Sigmoid colon (tissue), 7 donors: ENCODE results near the gene EMILIN1. TPM values are rescaled to one million over a fixed set of nuclear protein-coding genes. Genes with fewer than 3 reads are reported as not detected.

Experiments used
- DNase-seq: peaks from one replicate; pipeline ENCODE4 v3.0.0-alpha.2; 2019
- H3K27ac ChIP-seq, 4 donors: fragments of 200-600 bp; sonication (generic); one replicate each; pipeline ENCODE4 v1.5.1; 2016 to 2019; ENCODE audit warnings: mild to moderate bottlenecking in 1 of 4
- H3K27me3 ChIP-seq, 3 donors: fragments of 200-600 bp; sonication (generic); one replicate each; pipeline ENCODE4 v1.5.1; 2019; ENCODE audit warnings: mild to moderate bottlenecking in 1 of 3
- H3K36me3 ChIP-seq, 4 donors: fragments of 200-600 bp; sonication (generic); one replicate each; pipeline ENCODE4 v1.5.1; 2016 to 2019
- H3K4me1 ChIP-seq, 4 donors: fragments of 200-600 bp; sonication (generic); one replicate each; pipeline ENCODE4 v1.5.1; 2017 to 2019
- H3K4me3 ChIP-seq, 4 donors: fragments of 200-600 bp; sonication (generic); one replicate each; pipeline ENCODE4 v1.5.1; 2017 to 2019; ENCODE audit warnings: mild to moderate bottlenecking in 2 of 4, moderate library complexity in 1 of 4
- H3K9me3 ChIP-seq, 4 donors: fragments of 200-600 bp in 3 of 4; sonication (generic) in 3 of 4; one replicate each; pipeline versions ENCODE4 v1.5.1 to v1.6.1; 2013 to 2019
- EP300 ChIP-seq, 4 donors: sonication (generic); formaldehyde crosslinking; IDR thresholded peaks; one replicate each; pipeline ENCODE4 v1.6.1; 2017; ENCODE audit warnings: antibody characterized with exemption in 4 of 4
- POLR2A ChIP-seq, 2 donors: fragments of 450-650 bp; IDR thresholded peaks; one replicate each; pipeline ENCODE4 v1.6.1; 2016; ENCODE audit warnings: antibody characterized with exemption in 2 of 2, mild to moderate bottlenecking in 2 of 2, moderate library complexity in 2 of 2
- POLR2AphosphoS5 ChIP-seq, 4 donors: sonication (generic); formaldehyde crosslinking; IDR thresholded peaks; one replicate each; pipeline ENCODE4 v1.6.1; 2017; ENCODE audit warnings: antibody characterized with exemption in 4 of 4
- WGBS, 2 donors: extraction: QIAGEN DNeasy Blood & Tissue Kit; methylation state at CpG; one replicate each; pipeline ENCODE4 v1.1.7; 2013; 5-methylcytosine and 5-hydroxymethylcytosine counted together
- intact Hi-C: fragments of 100-400 bp; cut with DNase I; formaldehyde crosslinking; loops from one replicate; pipeline ENCODE4 v1.15.1; 2023
- polyA plus RNA-seq, 3 donors: library from polyadenylated mRNA; stranded (reverse); fragments of 200-250 nt; gene quantifications; one replicate each; pipeline ENCODE4 v1.2.3, GENCODE V29; 2013
- total RNA-seq, 4 donors: library from RNA; depleted of rRNA; stranded (reverse); fragments of >200 nt; gene quantifications; one replicate each; pipeline ENCODE4 v1.1.0, GENCODE V29; 2016
- TF ChIP-seq, protein P1 (sequence below), 4 experiments: fragments of 450-650 bp in 3 of 4; fragments of 200-600 bp in 1 of 4; IDR thresholded peaks; one replicate each; pipeline ENCODE4 v1.5.1; 2016 to 2019; ENCODE audit warnings: antibody characterized with exemption in 4 of 4, mild to moderate bottlenecking in 3 of 4, moderate library complexity in 2 of 4
- donor health status: healthy with polysubstance abuse.
- donor health status: Bipolar disorder and iron deficiency.
- donor health status: healthy.

EMILIN1 gene
- total and polyA plus RNA-seq, 7 donors, result 4.8 to 350 (median 156) TPM

DNA sequence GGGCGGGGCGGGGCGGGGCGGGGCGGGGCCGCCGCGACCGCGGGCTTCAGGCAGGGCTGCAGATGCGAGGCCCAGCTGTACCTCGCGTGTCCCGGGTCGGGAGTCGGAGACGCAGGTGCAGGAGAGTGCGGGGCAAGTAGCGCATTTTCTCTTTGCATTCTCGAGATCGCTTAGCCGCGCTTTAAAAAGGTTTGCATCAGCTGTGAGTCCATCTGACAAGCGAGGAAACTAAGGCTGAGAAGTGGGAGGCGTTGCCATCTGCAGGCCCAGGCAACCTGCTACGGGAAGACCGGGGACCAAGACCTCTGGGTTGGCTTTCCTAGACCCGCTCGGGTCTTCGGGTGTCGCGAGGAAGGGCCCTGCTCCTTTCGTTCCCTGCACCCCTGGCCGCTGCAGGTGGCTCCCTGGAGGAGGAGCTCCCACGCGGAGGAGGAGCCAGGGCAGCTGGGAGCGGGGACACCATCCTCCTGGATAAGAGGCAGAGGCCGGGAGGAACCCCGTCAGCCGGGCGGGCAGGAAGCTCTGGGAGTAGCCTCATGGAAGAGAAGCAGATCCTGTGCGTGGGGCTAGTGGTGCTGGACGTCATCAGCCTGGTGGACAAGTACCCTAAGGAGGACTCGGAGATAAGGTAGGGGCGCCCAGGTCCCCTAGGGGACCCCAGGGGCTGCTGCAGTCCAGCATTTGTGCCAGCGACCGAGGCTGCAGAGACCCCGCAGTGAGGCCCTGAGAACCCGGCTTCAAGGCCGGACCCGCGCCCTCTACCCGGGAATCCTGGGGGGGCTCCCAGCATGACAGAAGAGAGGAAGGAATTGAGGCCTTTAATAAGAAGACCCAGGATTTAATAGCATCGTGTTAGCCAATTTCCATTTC lies 8.5 kb downstream of the EMILIN1 start, which contains the start of gene KHK:
Gene KHK (plus strand): TSS at position 49 of the 870 bp plus-strand sequence. CDS start 488 bp downstream, at position 537.
- H3K27me3 ChIP-seq, result no peaks in the 10 kb centered on the region
- no peaks in the 10 kb centered on the region for H3K9me3 ChIP-seq
- H3K4me3 ChIP-seq, result peak within 1 kb of the TSS; percentile 46 to 63 (median 55)
- 8 to 14% methylated on average over 54 of the region's 54 CpGs for WGBS, 2 donors
- H3K4me1 ChIP-seq, result peaks cover 0 to 54% (median 50%) of the 10 kb centered on the region in 4 donors
- DNase-seq, result peak; percentile 88
- intact Hi-C loops, result loop anchor here (1.0 to 5.0 kb wide), 3 partner anchors 37 to 125 kb away; partner anchors contain the start of genes ATRAID, SLC5A6 and TMEM214
- TF ChIP-seq POLR2AphosphoS5 (IDR thresholded peaks at IDR 0.05) (peak in 2 of 4 donors; percentile 52 to 75), POLR2A (IDR thresholded peaks at IDR 0.05) (no peak), EP300 (IDR thresholded peaks at IDR 0.05) (no peak)
- TF ChIP-seq, protein P1, sequence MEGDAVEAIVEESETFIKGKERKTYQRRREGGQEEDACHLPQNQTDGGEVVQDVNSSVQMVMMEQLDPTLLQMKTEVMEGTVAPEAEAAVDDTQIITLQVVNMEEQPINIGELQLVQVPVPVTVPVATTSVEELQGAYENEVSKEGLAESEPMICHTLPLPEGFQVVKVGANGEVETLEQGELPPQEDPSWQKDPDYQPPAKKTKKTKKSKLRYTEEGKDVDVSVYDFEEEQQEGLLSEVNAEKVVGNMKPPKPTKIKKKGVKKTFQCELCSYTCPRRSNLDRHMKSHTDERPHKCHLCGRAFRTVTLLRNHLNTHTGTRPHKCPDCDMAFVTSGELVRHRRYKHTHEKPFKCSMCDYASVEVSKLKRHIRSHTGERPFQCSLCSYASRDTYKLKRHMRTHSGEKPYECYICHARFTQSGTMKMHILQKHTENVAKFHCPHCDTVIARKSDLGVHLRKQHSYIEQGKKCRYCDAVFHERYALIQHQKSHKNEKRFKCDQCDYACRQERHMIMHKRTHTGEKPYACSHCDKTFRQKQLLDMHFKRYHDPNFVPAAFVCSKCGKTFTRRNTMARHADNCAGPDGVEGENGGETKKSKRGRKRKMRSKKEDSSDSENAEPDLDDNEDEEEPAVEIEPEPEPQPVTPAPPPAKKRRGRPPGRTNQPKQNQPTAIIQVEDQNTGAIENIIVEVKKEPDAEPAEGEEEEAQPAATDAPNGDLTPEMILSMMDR (IDR thresholded peaks at IDR 0.05), result no peak
- H3K27ac ChIP-seq, result peak within 1 kb of the TSS; percentile 88 to 98 (median 96)
- H3K36me3 ChIP-seq, result peaks cover 7 to 20% (median 11%) of the 10 kb centered on the region in 4 donors

DNA sequence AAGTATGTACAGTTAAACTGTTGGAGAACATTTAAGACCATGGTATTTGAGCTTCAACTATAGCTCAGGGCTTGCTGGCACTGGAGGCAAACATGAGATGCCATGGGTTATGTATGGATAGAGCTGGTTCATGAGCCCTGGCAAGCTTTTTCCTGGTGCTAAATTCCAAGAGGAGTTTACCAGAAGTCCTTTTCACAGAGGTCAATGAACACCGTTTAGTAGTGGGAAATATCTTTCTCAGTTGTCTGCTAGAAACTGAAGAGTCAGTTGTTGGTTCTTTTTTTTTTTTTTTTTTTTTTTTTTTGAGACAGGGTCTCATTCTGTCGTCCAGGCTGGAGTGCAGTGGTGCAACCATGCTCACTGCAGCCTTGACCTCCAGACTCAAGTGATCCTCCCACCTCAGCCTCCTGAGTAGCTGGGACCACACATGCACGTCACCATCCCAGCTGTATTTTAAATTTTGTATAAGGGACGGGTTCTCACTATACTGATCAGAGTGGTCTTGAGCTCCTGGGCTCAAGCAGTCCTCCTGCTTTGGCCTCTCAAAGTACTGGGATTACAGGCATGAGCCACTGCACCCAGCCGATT lies 9.5 kb downstream of the EMILIN1 start:
- TF ChIP-seq, protein P1 (IDR thresholded peaks at IDR 0.05), result no peak
- TF ChIP-seq POLR2AphosphoS5 (IDR thresholded peaks at IDR 0.05) (no peak), EP300 (IDR thresholded peaks at IDR 0.05) (no peak)
- no peaks in the 10 kb centered on the region for H3K9me3 ChIP-seq
- H3K36me3 ChIP-seq, result peaks cover 0 to 10% (median 2%) of the 10 kb centered on the region in 4 donors
- H3K4me3 ChIP-seq, result no peak overlapping the region
- H3K27me3 ChIP-seq, result no peaks in the 10 kb centered on the region
- H3K27ac ChIP-seq, result no peak overlapping the region
- H3K4me1 ChIP-seq, result peaks cover 0 to 45% (median 40%) of the 10 kb centered on the region in 4 donors
- 87 to 92% methylated on average over 5 of the region's 5 CpGs for WGBS, 2 donors
- intact Hi-C loops, result loop anchor here (5.0 kb wide), 2 partner anchors 56 to 124 kb away; partner anchors contain the start of genes ATRAID, SLC5A6 and TMEM214
- DNase-seq, result no peak

DNA sequence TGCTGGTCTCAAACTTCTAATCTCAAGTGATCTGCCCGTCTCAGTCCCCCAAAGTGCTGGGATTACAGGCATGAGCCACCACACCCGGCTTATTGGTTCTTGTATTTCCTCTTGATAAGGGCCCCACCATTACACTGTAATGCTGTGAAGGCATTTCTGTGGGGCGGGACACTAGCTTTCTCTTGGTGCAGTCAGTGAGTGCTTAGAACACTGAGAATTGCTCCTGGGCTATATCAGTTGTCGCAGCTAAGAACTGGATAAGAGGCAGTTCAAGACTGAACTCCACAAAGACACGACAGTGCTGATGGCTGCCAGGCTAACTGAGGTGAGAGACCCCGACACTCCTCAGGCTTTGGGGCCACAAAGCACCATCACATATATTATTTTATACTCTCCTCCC lies 10.2 kb downstream of the EMILIN1 start:
- intact Hi-C loops, result loop anchor here (5.0 kb wide), 2 partner anchors 56 to 124 kb away; partner anchors contain the start of genes ATRAID, SLC5A6 and TMEM214
- no peak for DNase-seq
- Histone ChIP-seq H3K36me3 (peaks cover 0 to 3% (median 0%) of the 10 kb centered on the region in 4 donors), H3K9me3 (no peaks in the 10 kb centered on the region), H3K27me3 (no peaks in the 10 kb centered on the region), H3K4me3 (no peak overlapping the region), H3K4me1 (peaks cover 0 to 38% (median 33%) of the 10 kb centered on the region in 4 donors), H3K27ac (no peak overlapping the region)
- 56 to 88% methylated on average over 6 of the region's 6 CpGs for WGBS, 2 donors
- TF ChIP-seq EP300 (IDR thresholded peaks at IDR 0.05) (no peak), POLR2AphosphoS5 (IDR thresholded peaks at IDR 0.05) (no peak), POLR2A (IDR thresholded peaks at IDR 0.05) (no peak)
- TF ChIP-seq, protein P1 (IDR thresholded peaks at IDR 0.05), result no peak

DNA sequence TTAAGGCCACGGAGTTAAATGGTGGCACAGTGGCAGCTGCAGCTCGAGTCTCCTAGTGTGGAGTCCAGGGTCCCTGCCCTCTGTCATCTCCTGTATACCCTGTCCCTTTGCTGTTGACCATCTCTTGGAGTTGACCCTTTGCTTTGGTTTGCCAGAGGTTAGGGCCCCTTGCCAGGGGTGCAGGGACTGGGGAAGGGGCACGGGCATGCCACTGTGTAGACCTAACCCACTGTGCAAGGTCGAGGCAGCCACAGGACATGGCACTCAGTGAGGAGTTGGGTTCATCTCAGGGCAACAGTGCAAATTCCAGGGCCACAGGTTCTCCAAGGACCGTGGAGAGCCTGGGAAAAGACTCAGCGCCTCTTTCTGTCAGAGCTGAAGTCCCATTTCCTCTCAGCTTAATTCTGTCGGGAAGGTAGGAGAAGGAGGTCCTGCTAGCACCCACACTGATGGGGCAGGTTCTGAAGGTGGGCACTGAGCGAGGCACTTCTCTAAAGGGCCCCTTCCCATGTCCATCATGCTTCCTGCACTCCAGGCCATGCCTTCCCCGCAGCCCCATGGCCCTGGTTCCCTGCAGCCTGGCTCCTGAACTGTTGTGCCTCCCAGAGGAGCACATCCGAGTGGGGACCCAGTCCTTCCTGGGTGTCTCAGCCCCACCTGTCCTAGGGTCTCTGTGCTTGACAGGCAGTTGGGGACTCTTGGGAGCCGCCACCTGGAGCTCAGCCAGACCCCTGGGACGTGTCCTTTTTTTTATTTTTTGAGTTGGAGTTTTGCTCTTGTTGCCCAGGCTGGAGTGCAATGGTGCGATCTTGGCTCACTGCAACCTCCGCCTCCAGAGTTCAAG lies 10.9 kb downstream of the EMILIN1 start:
- Histone ChIP-seq H3K27ac (no peak overlapping the region), H3K36me3 (no peaks in the 10 kb centered on the region), H3K4me3 (no peak overlapping the region), H3K9me3 (no peaks in the 10 kb centered on the region), H3K27me3 (no peaks in the 10 kb centered on the region), H3K4me1 (peaks cover 0 to 31% (median 26%) of the 10 kb centered on the region in 4 donors)
- no peak for DNase-seq
- intact Hi-C loops, result loop anchor here (5.0 kb wide), 2 partner anchors 57 to 123 kb away; partner anchors contain the start of genes ATRAID, SLC5A6 and TMEM214
- 92 to 94% methylated on average over 14 of the region's 14 CpGs for WGBS, 2 donors
- TF ChIP-seq, protein P1 (IDR thresholded peaks at IDR 0.05), result no peak
- TF ChIP-seq POLR2AphosphoS5 (IDR thresholded peaks at IDR 0.05) (no peak), EP300 (IDR thresholded peaks at IDR 0.05) (no peak), POLR2A (IDR thresholded peaks at IDR 0.05) (no peak)
